PC-3 (cell line): Measurements from ENCODE around the gene SPIRE2. TPM values are rescaled to one million over a fixed set of nuclear protein-coding genes. Genes with fewer than 3 reads are reported as not detected.

ENCODE experiments used
- ATAC-seq: fragments of 200-7000 bp; cut with Tn5 transposase; 2 replicates; pipeline ENCODE4 v1.9.1; 2020; ENCODE audit warnings: mild to moderate bottlenecking, moderate library complexity
- BruUV-seq: library from RNA; stranded (reverse); fragments of 400-500 nt; replicated peaks from 2 replicates; lab custom pipeline; 2021; lab: Mats Ljungman, UMichigan
- CTCF ChIA-PET: fragments of 300-600 bp; sonication (Branson Sonifier 250); formaldehyde crosslinking; loops from one replicate; lab custom pipeline; 2022; ENCODE audit warnings: antibody characterized with exemption; lab: Charles Lee
- POLR2A ChIA-PET: fragments of 300-600 bp; sonication (Branson Sonifier 250); formaldehyde crosslinking; loops from one replicate; lab custom pipeline; 2022; ENCODE audit warnings: antibody characterized with exemption; ENCODE audit not compliant: unreplicated experiment; lab: Charles Lee
- DNase-seq: peaks from one replicate; pipeline ENCODE4 v3.0.0-alpha.2; 2015
- H2AFZ ChIP-seq: fragments of 300-600 bp; sonication (generic); 2 replicates; pipeline ENCODE4 v1.6.0; 2016; ENCODE audit warnings: antibody characterized with exemption, low read length
- H3F3A ChIP-seq: fragments of 300-600 bp; sonication (generic); one replicate; pipeline ENCODE4 v1.6.0; 2017; ENCODE audit warnings: antibody characterized with exemption, low read length, control low read depth, mild to moderate bottlenecking; ENCODE audit not compliant: unreplicated experiment
- H3K27ac ChIP-seq: fragments of 300-600 bp; sonication (generic); 2 replicates; pipeline ENCODE4 v1.5.1; 2016; ENCODE audit warnings: mild to moderate bottlenecking, low read length
- H3K27me3 ChIP-seq: fragments of 300-600 bp; sonication (generic); 2 replicates; pipeline ENCODE4 v1.6.1; 2016; ENCODE audit warnings: low read length, mixed read lengths
- H3K36me3 ChIP-seq: fragments of 300-600 bp; sonication (generic); 2 replicates; pipeline ENCODE4 v1.6.1; 2016; ENCODE audit warnings: low read depth, mixed run types, low read length, mixed read lengths
- H3K4me1 ChIP-seq: fragments of 300-600 bp; sonication (generic); 2 replicates; pipeline ENCODE4 v1.5.1; 2016; ENCODE audit warnings: low read length; ENCODE audit not compliant: insufficient read depth
- H3K4me2 ChIP-seq: fragments of 300-600 bp; sonication (generic); 2 replicates; pipeline ENCODE4 v1.6.0; 2016; ENCODE audit warnings: low read length
- H3K4me3 ChIP-seq: fragments of 300-600 bp; sonication (generic); 2 replicates; pipeline ENCODE4 v1.5.1; 2016; ENCODE audit warnings: mild to moderate bottlenecking, low read length, mixed read lengths
- H3K79me2 ChIP-seq: fragments of 300-600 bp; sonication (generic); 2 replicates; pipeline ENCODE4 v1.6.1; 2017; ENCODE audit warnings: low read length, mixed read lengths
- H3K9ac ChIP-seq: fragments of 300-600 bp; sonication (generic); 2 replicates; pipeline ENCODE4 v1.6.0; 2016; ENCODE audit warnings: mild to moderate bottlenecking, low read length
- H3K9me2 ChIP-seq: fragments of 300-600 bp; sonication (generic); replicated peaks from 2 replicates; pipeline ENCODE4 v1.6.1; 2016; ENCODE audit warnings: mixed run types, low read length, mixed read lengths
- H3K9me3 ChIP-seq: fragments of 300-600 bp; sonication (generic); 2 replicates; pipeline ENCODE4 v1.6.1; 2016; ENCODE audit warnings: low read length, mixed read lengths
- H4K20me1 ChIP-seq: fragments of 300-600 bp; sonication (generic); 2 replicates; pipeline ENCODE4 v1.6.1; 2016; ENCODE audit warnings: low read length, mixed read lengths
- CTCF ChIP-seq: fragments of 300-600 bp; sonication (generic); conservative IDR thresholded peaks from 2 replicates; pipeline ENCODE4 v1.5.1; 2017; ENCODE audit warnings: antibody characterized with exemption, low read depth, mild to moderate bottlenecking, low read length
- EZH2 ChIP-seq: fragments of 300-600 bp; sonication (generic); IDR thresholded peaks from one replicate; pipeline ENCODE4 v1.6.1; 2017; ENCODE audit warnings: antibody characterized with exemption, mild to moderate bottlenecking, low read length; ENCODE audit not compliant: unreplicated experiment
- EZH2phosphoT487 ChIP-seq: fragments of 300-600 bp; sonication (generic); IDR thresholded peaks from 2 replicates; pipeline ENCODE4 v1.6.1; 2018; ENCODE audit warnings: mild to moderate bottlenecking, antibody characterized with exemption, low read length, borderline replicate concordance
- intact Hi-C: fragments of 100-400 bp; cut with micrococcal nuclease; formaldehyde crosslinking; loops from 2 replicates; pipeline ENCODE4 v1.9.0; 2023
- total RNA-seq: library from RNA; depleted of rRNA; stranded (reverse); fragments of >200 nt; gene quantifications from 2 replicates; pipeline ENCODE4 v1.2.3, GENCODE V29; 2014

The SPIRE2 gene
- total RNA-seq, 1 experiment from 2014 or later = 13.2 TPM

- DNase-seq (no peak), ATAC-seq (no peak)
- Histone ChIP-seq H2AFZ (no peak overlapping the region), H3K79me2 (no peaks in the 10 kb centered on the region), H3K27ac (no peak overlapping the region), H3K27me3 (no peaks in the 10 kb centered on the region), H3K4me1 (no peaks in the 10 kb centered on the region), H3K4me3 (no peak overlapping the region), H3K4me2 (no peak overlapping the region), H3F3A (no peaks in the 10 kb centered on the region), H3K9me3 (no peaks in the 10 kb centered on the region), H3K36me3 (peaks cover 12% of the 10 kb centered on the region; the same call in 1 of the 2 replicates), H3K9me2 (no peaks in the 10 kb centered on the region), H4K20me1 (no peaks in the 10 kb centered on the region), H3K9ac (no peak overlapping the region)
- intact Hi-C loops = no loop called here
- ChIA-PET CTCF (no interaction called here), POLR2A (no interaction called here)
- no TSS peak for BruUV-seq
- TF ChIP-seq CTCF = no peak
Observed at GRCh38 chr16:89902980-89903379, 74.7 kb downstream of the SPIRE2 start.

GRCh38 chr16:89903908-89904515, 75.7 kb downstream of the SPIRE2 start:
- H3K9me2 ChIP-seq = no peaks in the 10 kb centered on the region
- DNase-seq (no peak), ATAC-seq (no peak)
- peaks cover 11% of the 10 kb centered on the region for H3K36me3 ChIP-seq
- no peaks in the 10 kb centered on the region for H4K20me1 ChIP-seq
- H3K79me2 ChIP-seq = no peaks in the 10 kb centered on the region
- no peaks in the 10 kb centered on the region for H3F3A ChIP-seq
- TF ChIP-seq CTCF = no peak
- no peak for TF ChIP-seq EZH2
- no peak for TF ChIP-seq EZH2phosphoT487
- H3K4me3 ChIP-seq = no peak overlapping the region
- intact Hi-C loops = no loop called here
- BruUV-seq = no TSS peak
- no peaks in the 10 kb centered on the region for H3K27me3 ChIP-seq
- H3K4me2 ChIP-seq = no peak overlapping the region
- H3K27ac ChIP-seq = no peak overlapping the region
- H3K4me1 ChIP-seq = no peaks in the 10 kb centered on the region
- POLR2A ChIA-PET = no interaction called here
- no peak overlapping the region for H2AFZ ChIP-seq
- no peaks in the 10 kb centered on the region for H3K9me3 ChIP-seq
- H3K9ac ChIP-seq = no peak overlapping the region
- CTCF ChIA-PET = no interaction called here

GRCh38 chr16:89904606-89905510, 76.6 kb downstream of the SPIRE2 start:
- ChIA-PET CTCF (no interaction called here), POLR2A (interaction anchor here (0.5 kb wide), 1 partner anchor 17 kb away, joined by 3 read pairs; no protein-coding TSS in a partner anchor)
- intact Hi-C loops = no loop called here
- ATAC-seq = no peak
- no peak for DNase-seq
- no peak for TF ChIP-seq CTCF
- TF ChIP-seq EZH2 = no peak
- no peak for TF ChIP-seq EZH2phosphoT487
- Histone ChIP-seq H3K27me3 (no peaks in the 10 kb centered on the region), H3K4me1 (no peaks in the 10 kb centered on the region), H3F3A (no peaks in the 10 kb centered on the region), H3K9me3 (no peaks in the 10 kb centered on the region), H3K9ac (no peak overlapping the region), H3K9me2 (no peaks in the 10 kb centered on the region), H4K20me1 (no peaks in the 10 kb centered on the region), H3K79me2 (no peaks in the 10 kb centered on the region), H3K36me3 (peaks cover 11% of the 10 kb centered on the region), H3K27ac (no peak overlapping the region), H3K4me2 (no peak overlapping the region), H2AFZ (no peak overlapping the region), H3K4me3 (no peak overlapping the region)
- BruUV-seq = no TSS peak
